GM20000 (cell line): ENCODE data around the gene CNST.

Experiments used
- DNase-seq: peaks from one replicate; pipeline ENCODE4 v3.0.0; 2012; ENCODE audit warnings: low spot score
- CTCF ChIP-seq: IDR thresholded peaks from 2 replicates; pipeline ENCODE4 v1.5.1; 2012; ENCODE audit warnings: mild to moderate bottlenecking, control low read depth; ENCODE audit errors: extremely low read depth, missing control alignments

The CNST gene

GRCh38 chr1:246527402-246528088, 38.7 kb upstream of the CNST start:
- DNase-seq: peak; percentile 22
- TF ChIP-seq CTCF: no peak

GRCh38 chr1:246528933-246529731, 37.1 kb upstream of the CNST start:
- no peak for TF ChIP-seq CTCF

GRCh38 chr1:246530482-246530881, 35.8 kb upstream of the CNST start:
- DNase-seq: no peak
- no peak for TF ChIP-seq CTCF

More at GRCh38 chr1:246528933-246529731, 37.1 kb upstream of the CNST start:
- DNase-seq: no peak

- TF ChIP-seq CTCF: no peak
- no peak for DNase-seq
These were observed 33.7 kb upstream of the CNST start for GRCh38 chr1:246532519-246532918.

- no peak for DNase-seq
- TF ChIP-seq CTCF: no peak
These were observed 32.8 kb upstream of the CNST start for GRCh38 chr1:246533371-246533905.

GRCh38 chr1:246534114-246534513, 32.1 kb upstream of the CNST start:
- no peak for TF ChIP-seq CTCF
- DNase-seq: no peak

- no peak for TF ChIP-seq CTCF
- DNase-seq: no peak
These were observed 28.8 kb upstream of the CNST start for GRCh38 chr1:246537441-246537840.
